ENCODE results near the gene EPHA2.

EPHA2 gene

DNA sequence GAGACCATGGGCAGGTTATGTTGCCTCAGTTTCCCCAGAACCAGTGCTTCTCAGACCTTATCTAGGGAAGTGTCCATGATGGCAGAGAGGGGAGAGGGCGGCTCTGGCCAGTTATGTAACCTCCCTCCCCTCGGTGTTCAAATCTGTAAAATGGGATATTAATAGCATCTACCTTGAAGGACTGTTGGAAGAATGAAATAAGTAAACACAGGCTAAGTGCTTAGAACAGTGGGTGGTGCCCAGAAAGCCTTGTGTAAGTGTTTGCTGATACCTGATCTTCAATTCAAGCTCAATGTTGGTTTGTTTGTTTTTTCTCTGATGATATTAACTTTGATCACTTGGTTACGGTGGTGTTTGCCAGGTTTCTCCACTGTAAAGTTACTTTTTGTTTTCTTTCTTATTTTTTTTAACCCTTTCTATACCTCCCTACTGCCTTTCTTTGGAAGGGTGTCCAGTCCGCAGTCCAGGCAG lies 34.9 kb downstream of the EPHA2 start:
- Histone ChIP-seq H3K9ac (ENCODE audit: low read length) (no peak overlapping the region), H3K4me3 (ENCODE audit: low read length) (no peak overlapping the region), H3K27ac (ENCODE audit: low read depth, low read length) (no peak overlapping the region), H3K27me3 (ENCODE audit: control insufficient read depth, insufficient read depth, low read length) (no peaks in the 10 kb centered on the region), H3K4me1 (ENCODE audit: control insufficient read depth, insufficient read depth, low read length) (no peaks in the 10 kb centered on the region), H3K36me3 (ENCODE audit: control insufficient read depth, insufficient read depth, low read length) (no peaks in the 10 kb centered on the region)

DNA sequence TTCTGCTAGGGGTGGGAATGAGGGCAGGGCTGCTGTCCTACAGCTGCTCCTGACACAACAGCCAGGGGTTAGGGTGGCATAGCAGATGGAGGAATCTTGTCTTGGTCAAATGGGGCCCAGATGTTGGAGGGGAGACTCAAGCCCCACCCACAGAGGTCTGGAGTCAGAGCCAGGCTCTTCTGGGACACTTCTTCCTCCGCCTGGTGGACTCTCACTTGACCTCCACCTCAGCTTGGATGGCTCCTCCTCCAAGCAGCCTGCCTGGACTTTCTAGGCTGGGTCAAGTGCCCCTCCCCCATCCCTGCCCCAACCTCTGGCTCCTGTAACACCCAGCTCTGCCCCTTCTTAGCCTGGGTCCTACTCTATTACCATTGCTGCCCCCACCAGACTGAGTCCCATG lies 35.5 kb downstream of the EPHA2 start:
- Histone ChIP-seq H3K27me3 (ENCODE audit: control insufficient read depth, insufficient read depth, low read length) (no peaks in the 10 kb centered on the region), H3K27ac (ENCODE audit: low read depth, low read length) (no peak overlapping the region), H3K4me3 (ENCODE audit: low read length) (no peak overlapping the region), H3K36me3 (ENCODE audit: control insufficient read depth, insufficient read depth, low read length) (no peaks in the 10 kb centered on the region), H3K4me1 (ENCODE audit: control insufficient read depth, insufficient read depth, low read length) (no peaks in the 10 kb centered on the region), H3K9ac (ENCODE audit: low read length) (no peak overlapping the region)

DNA sequence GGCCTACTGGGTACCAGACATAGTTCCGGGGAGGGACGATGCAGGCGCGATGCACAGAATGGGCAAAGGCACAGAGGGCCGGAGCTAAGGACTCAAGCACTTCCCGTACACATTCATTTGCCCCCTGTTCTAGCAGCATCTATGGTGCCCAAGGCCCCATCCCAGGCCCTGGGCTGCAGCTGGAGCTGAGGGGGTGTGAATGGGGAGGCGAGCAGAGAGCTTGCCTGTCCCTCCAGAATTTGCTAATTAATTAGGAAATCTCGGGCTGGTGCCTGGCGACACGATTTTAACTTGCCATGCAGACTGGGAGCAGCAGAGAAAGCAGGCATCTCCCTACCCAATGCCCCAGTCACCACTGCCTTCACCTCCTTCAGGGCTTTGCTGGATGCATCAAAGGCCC lies 35.9 kb downstream of the EPHA2 start:
- Histone ChIP-seq H3K27me3 (ENCODE audit: control insufficient read depth, insufficient read depth, low read length) (no peaks in the 10 kb centered on the region), H3K27ac (ENCODE audit: low read depth, low read length) (no peak overlapping the region), H3K4me3 (ENCODE audit: low read length) (no peak overlapping the region), H3K9ac (ENCODE audit: low read length) (no peak overlapping the region), H3K4me1 (ENCODE audit: control insufficient read depth, insufficient read depth, low read length) (no peaks in the 10 kb centered on the region), H3K36me3 (ENCODE audit: control insufficient read depth, insufficient read depth, low read length) (no peaks in the 10 kb centered on the region)

DNA sequence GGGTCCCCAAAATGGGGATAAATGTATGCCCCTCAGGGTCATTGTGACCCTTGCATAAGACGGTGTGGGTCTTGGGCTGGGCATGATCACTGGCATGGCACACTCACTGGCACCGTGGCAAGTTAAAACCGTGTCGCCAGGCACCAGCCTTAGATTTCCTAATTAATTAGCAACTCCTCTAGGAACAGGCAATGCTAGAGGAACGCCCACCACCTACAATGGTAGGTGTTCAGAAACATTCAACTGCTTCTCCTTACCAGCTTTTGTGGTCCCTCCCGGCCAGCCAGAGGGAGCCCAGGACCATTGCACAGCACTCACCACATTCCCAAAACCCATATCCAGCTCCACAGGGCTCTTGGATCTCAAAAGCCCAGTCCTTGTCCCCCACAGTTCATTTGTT lies 36.4 kb downstream of the EPHA2 start:
- Histone ChIP-seq H3K4me3 (ENCODE audit: low read length) (no peak overlapping the region), H3K27ac (ENCODE audit: low read depth, low read length) (no peak overlapping the region), H3K9ac (ENCODE audit: low read length) (no peak overlapping the region), H3K36me3 (ENCODE audit: control insufficient read depth, insufficient read depth, low read length) (no peaks in the 10 kb centered on the region), H3K4me1 (ENCODE audit: control insufficient read depth, insufficient read depth, low read length) (no peaks in the 10 kb centered on the region), H3K27me3 (ENCODE audit: control insufficient read depth, insufficient read depth, low read length) (no peaks in the 10 kb centered on the region)

DNA sequence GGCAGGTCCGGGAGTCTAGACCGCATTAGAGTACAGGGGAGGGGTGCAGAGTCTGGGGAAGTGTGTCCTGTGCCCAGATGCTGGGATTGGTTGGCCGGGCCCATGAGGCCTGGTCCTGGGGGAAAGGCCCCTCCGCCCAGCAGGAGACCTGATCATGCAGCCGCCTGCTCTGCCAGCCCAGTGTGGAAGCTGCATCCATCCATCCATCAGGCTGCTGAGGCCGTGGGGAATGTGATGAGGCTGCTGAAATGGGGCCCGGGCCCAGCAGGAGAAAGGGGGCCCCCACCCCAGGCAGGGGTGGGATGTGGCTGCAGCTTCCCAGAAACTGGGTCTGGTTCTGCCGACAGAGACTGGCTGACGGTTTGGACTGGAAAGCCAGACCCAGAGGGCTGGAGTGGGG lies 37.2 kb downstream of the EPHA2 start:
- no peak overlapping the region for H3K4me3 ChIP-seq (ENCODE audit: low read length)
- no peaks in the 10 kb centered on the region for H3K27me3 ChIP-seq (ENCODE audit: control insufficient read depth, insufficient read depth, low read length)
- no peak overlapping the region for H3K27ac ChIP-seq (ENCODE audit: low read depth, low read length)
- no peaks in the 10 kb centered on the region for H3K36me3 ChIP-seq (ENCODE audit: control insufficient read depth, insufficient read depth, low read length)
- no peaks in the 10 kb centered on the region for H3K4me1 ChIP-seq (ENCODE audit: control insufficient read depth, insufficient read depth, low read length)
- no peak overlapping the region for H3K9ac ChIP-seq (ENCODE audit: low read length)

DNA sequence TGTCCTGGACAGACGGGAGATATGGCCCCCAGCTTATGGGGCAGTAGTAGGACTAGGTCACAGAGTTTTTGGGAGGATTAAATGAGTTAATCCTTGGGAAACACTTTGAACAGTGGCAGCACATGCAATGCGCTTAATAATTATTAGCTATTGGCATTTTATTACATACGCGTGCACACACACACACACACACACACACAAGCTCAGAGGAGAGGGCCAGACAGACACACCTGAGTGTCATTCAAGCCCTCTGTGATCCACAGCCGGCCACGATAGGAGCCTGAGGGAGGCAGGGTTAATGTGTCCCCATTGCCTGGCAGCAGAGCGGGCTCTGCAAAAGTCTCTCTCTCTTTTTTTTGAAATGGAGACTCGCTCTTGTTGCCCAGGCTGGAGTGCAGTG lies 37.9 kb downstream of the EPHA2 start:
- H3K4me3 ChIP-seq (ENCODE audit: low read length) = no peak overlapping the region
- H3K27me3 ChIP-seq (ENCODE audit: control insufficient read depth, insufficient read depth, low read length) = no peaks in the 10 kb centered on the region
- H3K9ac ChIP-seq (ENCODE audit: low read length) = no peak overlapping the region
- no peaks in the 10 kb centered on the region for H3K36me3 ChIP-seq (ENCODE audit: control insufficient read depth, insufficient read depth, low read length)
- H3K4me1 ChIP-seq (ENCODE audit: control insufficient read depth, insufficient read depth, low read length) = no peaks in the 10 kb centered on the region
- no peak overlapping the region for H3K27ac ChIP-seq (ENCODE audit: low read depth, low read length)

DNA sequence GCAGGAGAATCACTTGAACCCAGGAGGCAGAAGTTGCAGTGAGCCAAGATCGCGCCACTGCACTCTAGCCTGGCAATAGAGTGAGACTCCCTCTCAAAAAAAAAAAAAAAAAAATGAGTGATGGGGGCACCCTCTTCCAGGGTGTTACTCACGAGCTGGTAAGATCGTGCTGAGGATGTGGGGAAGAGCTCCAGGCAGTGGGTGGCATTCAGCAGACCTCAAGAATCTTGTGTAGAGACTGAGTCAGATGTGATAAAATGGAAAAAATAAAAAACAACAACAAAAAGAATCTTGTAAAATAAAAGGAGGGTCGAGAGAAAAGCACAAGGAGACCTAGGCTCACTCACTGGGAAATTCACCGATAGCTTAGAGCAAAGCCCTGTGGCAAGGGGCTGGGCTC lies 38.5 kb downstream of the EPHA2 start:
- H3K27me3 ChIP-seq (ENCODE audit: control insufficient read depth, insufficient read depth, low read length) = no peaks in the 10 kb centered on the region
- H3K4me1 ChIP-seq (ENCODE audit: control insufficient read depth, insufficient read depth, low read length) = no peaks in the 10 kb centered on the region
- no peak overlapping the region for H3K4me3 ChIP-seq (ENCODE audit: low read length)
- H3K36me3 ChIP-seq (ENCODE audit: control insufficient read depth, insufficient read depth, low read length) = no peaks in the 10 kb centered on the region
- no peak overlapping the region for H3K9ac ChIP-seq (ENCODE audit: low read length)
- no peak overlapping the region for H3K27ac ChIP-seq (ENCODE audit: low read depth, low read length)

DNA sequence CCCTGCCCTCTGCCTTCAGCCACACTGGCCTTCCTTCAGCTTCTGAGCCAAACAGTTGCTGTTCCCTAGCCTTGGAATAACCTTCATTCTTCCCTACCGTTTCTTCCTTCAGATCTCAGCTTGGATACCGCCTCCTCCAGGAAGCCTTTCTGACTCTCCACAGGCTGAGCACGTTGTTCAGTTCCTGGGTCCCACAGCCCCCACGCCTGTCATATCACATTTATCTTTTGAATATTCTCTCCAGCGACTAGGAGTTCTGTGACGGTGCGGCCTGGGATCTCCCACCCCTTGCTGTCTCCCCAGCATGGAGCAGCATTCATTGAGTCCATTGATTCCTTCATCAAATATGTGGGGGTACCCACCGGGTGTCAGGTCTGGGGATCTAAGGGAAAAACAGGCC lies 39.2 kb downstream of the EPHA2 start:
- no peaks in the 10 kb centered on the region for H3K27me3 ChIP-seq (ENCODE audit: control insufficient read depth, insufficient read depth, low read length)
- no peak overlapping the region for H3K4me3 ChIP-seq (ENCODE audit: low read length)

DNA sequence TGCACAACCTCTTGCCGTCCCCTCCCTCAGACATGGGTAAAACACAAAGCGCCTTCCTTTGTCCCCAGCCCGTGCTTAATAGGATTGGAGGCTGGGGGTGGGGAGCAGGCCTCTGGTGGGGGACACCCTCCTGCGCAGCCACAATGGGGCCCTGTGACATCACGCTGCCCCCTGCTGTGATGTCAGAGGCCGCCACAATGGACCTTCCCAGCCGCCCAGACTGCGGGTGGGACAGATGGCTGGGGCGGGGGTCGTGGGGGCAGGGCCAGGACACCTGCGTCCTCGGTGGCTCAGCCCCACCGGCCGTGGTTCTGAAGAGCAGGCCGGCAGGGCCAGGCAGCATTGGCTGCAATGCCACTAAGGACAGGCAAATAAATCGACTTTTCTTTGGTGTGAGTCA lies 39.9 kb downstream of the EPHA2 start:
- Histone ChIP-seq H3K36me3 (ENCODE audit: control insufficient read depth, insufficient read depth, low read length) (no peaks in the 10 kb centered on the region), H3K9ac (ENCODE audit: low read length) (no peak overlapping the region), H3K4me1 (ENCODE audit: control insufficient read depth, insufficient read depth, low read length) (no peaks in the 10 kb centered on the region), H3K27me3 (ENCODE audit: control insufficient read depth, insufficient read depth, low read length) (no peaks in the 10 kb centered on the region), H3K27ac (ENCODE audit: low read depth, low read length) (no peak overlapping the region), H3K4me3 (ENCODE audit: low read length) (no peak overlapping the region)

More for the DNA sequence above, 39.2 kb downstream of the EPHA2 start:
- no peaks in the 10 kb centered on the region for H3K36me3 ChIP-seq (ENCODE audit: control insufficient read depth, insufficient read depth, low read length)
- no peak overlapping the region for H3K27ac ChIP-seq (ENCODE audit: low read depth, low read length)
- H3K4me1 ChIP-seq (ENCODE audit: control insufficient read depth, insufficient read depth, low read length) = no peaks in the 10 kb centered on the region
- H3K9ac ChIP-seq (ENCODE audit: low read length) = no peak overlapping the region

DNA sequence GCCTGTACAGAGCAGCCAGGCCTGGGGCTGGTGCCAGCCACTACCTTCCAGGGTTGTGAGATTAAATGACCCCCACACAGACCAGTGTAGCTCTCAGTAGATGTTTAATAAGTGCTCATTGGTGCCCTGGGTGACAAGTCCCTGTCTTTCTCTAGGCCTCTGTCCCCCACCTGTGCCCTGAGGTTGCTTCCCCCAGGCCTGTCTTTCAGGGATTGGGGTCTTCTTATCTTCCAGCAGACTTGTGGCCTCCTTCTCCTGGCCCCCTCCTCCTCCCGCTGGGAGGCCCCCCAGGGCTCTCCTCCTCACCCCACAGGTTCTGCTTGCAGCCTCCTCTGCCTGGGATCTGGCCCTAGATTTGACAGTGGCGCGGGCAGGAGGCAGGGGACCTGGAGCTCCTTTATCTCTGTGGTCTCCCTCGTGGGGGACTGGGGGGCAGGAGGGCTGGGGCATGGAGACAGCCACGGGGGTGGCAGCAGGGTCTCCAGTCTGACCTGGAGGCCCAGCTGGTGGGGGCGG lies 40.3 kb downstream of the EPHA2 start:
- Histone ChIP-seq H3K9ac (ENCODE audit: low read length) (no peak overlapping the region), H3K4me1 (ENCODE audit: control insufficient read depth, insufficient read depth, low read length) (no peaks in the 10 kb centered on the region), H3K4me3 (ENCODE audit: low read length) (no peak overlapping the region), H3K36me3 (ENCODE audit: control insufficient read depth, insufficient read depth, low read length) (no peaks in the 10 kb centered on the region), H3K27me3 (ENCODE audit: control insufficient read depth, insufficient read depth, low read length) (no peaks in the 10 kb centered on the region), H3K27ac (ENCODE audit: low read depth, low read length) (no peak overlapping the region)

DNA sequence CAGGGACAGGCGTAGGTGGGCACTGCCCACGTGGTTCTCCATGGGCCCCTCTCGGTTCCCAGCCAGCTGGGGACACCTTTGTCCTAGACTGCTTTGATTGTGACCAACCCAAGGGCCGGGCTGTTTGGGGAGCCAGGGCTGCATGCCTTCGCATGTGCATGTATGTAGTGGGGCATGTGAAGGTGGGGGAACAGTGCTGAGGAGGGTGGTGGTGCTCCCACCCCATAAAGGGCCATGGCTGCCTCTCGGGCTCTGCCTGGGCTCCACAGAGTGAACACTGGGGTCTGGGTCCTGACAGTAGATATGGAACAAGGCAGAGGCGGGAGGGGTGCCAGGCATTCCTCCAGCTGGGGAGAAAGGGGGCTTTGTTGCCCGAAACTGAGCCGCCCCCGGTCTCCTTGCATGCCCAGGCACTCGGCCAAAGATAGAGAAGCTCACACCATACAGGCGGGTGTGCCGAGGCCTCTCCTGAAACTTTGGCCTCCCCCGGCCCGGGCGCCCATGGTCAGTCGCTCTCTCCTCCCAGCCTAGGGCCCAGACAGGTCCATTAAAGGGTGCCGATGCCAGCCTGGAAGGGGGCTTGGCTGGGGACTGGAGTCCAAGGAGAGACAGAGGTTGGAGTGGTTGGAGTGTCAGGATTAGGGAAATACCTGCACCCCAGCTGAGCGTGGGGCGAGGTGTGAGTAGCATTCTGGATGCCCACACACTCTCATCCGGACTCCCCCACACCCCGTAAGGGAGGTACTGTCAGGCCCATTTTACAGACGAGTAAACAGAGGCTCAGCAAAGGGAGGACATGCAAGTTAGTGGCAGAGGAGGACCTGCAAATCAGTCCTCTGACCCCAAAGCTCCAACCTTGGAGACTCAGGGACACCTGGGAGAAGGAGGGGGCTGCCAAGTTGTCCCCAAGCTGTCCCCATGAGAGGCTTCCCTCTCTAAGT lies 41.1 kb downstream of the EPHA2 start:
- H3K27me3 ChIP-seq (ENCODE audit: control insufficient read depth, insufficient read depth, low read length) = no peaks in the 10 kb centered on the region
- no peak overlapping the region for H3K27ac ChIP-seq (ENCODE audit: low read depth, low read length)
- no peak overlapping the region for H3K9ac ChIP-seq (ENCODE audit: low read length)
- no peaks in the 10 kb centered on the region for H3K36me3 ChIP-seq (ENCODE audit: control insufficient read depth, insufficient read depth, low read length)
- H3K4me1 ChIP-seq (ENCODE audit: control insufficient read depth, insufficient read depth, low read length) = no peaks in the 10 kb centered on the region
- no peak overlapping the region for H3K4me3 ChIP-seq (ENCODE audit: low read length)

DNA sequence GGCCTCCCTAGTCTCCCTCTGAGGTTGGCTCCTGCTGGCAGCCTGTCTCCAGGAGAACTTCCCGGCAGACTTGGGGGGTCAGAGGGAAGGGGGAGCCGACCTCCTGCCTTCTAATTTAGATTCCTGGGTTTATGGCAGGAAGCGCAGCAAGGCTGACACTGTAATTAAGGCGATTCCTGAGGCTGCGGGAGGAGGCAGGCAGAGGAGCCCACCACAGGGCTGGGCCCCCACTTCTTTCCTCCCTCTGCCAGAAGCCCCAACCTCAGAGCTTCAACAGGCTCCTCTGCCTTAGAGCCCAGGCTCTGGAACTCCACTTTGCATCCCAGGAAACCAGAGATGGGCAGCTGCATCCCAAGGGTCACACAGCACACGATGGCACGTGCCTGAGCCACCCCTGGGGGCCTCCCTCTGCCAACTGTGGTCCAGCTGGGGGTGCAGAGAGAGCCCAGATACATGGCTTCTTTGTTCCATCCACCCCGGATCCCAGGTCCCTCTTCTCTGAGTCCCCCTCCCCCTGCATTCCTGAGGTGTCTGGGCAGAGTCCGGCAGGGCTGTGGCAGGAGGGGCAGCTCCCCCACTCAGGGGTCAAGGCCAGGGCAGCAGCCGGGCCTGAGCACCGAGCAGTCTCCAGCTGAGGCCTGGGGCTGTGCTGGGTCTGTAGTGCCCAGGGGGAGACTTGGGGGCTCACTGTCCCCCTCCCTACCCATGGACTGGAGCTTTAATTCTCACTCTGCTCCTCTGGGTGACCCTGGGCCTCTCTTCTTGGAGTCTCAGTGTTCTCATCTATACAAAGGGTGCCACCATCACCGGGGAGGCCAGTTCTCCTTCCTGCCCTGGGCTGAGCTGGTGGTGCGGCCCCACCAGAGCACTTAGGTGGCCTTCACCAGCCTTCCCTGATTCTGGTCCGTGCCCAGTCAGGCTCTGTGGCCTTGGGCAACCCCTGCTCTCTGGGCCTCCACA lies 43.0 kb downstream of the EPHA2 start:
- no peaks in the 10 kb centered on the region for H3K36me3 ChIP-seq (ENCODE audit: control insufficient read depth, insufficient read depth, low read length)
- H3K27me3 ChIP-seq (ENCODE audit: control insufficient read depth, insufficient read depth, low read length) = no peaks in the 10 kb centered on the region
- no peaks in the 10 kb centered on the region for H3K4me1 ChIP-seq (ENCODE audit: control insufficient read depth, insufficient read depth, low read length)
- H3K27ac ChIP-seq (ENCODE audit: low read depth, low read length) = no peak overlapping the region
- no peak overlapping the region for H3K9ac ChIP-seq (ENCODE audit: low read length)
- H3K4me3 ChIP-seq (ENCODE audit: low read length) = no peak overlapping the region

Measured in rectal smooth muscle tissue (tissue), 1 donor.